Measurements from ENCODE around the gene CLK3.

DNA sequence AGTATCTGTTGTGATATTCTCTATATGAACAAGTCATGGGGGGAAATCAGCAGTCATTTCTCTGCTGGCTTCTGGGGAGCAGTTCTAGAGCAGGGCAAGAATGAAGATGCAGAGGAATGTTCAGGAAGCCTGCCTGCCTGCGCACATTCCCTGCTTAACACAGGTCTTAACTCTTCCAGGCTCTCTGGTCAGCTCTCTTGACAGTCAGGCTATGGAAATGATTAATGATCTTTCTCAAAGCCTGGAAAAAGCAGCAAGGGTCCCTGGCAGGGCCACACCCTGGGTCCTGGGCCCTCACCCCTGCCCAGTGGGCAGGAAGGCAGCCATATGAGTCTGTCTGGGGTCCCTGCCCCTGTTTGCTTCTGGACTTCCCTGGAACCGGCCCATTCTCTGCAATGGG lies 31.4 kb upstream of the CLK3 start:
- TF ChIP-seq, protein P1, sequence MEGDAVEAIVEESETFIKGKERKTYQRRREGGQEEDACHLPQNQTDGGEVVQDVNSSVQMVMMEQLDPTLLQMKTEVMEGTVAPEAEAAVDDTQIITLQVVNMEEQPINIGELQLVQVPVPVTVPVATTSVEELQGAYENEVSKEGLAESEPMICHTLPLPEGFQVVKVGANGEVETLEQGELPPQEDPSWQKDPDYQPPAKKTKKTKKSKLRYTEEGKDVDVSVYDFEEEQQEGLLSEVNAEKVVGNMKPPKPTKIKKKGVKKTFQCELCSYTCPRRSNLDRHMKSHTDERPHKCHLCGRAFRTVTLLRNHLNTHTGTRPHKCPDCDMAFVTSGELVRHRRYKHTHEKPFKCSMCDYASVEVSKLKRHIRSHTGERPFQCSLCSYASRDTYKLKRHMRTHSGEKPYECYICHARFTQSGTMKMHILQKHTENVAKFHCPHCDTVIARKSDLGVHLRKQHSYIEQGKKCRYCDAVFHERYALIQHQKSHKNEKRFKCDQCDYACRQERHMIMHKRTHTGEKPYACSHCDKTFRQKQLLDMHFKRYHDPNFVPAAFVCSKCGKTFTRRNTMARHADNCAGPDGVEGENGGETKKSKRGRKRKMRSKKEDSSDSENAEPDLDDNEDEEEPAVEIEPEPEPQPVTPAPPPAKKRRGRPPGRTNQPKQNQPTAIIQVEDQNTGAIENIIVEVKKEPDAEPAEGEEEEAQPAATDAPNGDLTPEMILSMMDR (IDR thresholded peaks at IDR 0.05; ENCODE audit: low read depth, low read length), result no peak
- no peak for TF ChIP-seq EZH2phosphoT487 (IDR thresholded peaks at IDR 0.05; ENCODE audit: low read depth)
